ENCODE results near the gene ESRRB. TPM values are rescaled to one million over a fixed set of nuclear protein-coding genes. Genes with fewer than 3 reads are reported as not detected.

The ESRRB gene
- total RNA-seq, 1 donor from 2014 or later: 0.15 TPM

DNA sequence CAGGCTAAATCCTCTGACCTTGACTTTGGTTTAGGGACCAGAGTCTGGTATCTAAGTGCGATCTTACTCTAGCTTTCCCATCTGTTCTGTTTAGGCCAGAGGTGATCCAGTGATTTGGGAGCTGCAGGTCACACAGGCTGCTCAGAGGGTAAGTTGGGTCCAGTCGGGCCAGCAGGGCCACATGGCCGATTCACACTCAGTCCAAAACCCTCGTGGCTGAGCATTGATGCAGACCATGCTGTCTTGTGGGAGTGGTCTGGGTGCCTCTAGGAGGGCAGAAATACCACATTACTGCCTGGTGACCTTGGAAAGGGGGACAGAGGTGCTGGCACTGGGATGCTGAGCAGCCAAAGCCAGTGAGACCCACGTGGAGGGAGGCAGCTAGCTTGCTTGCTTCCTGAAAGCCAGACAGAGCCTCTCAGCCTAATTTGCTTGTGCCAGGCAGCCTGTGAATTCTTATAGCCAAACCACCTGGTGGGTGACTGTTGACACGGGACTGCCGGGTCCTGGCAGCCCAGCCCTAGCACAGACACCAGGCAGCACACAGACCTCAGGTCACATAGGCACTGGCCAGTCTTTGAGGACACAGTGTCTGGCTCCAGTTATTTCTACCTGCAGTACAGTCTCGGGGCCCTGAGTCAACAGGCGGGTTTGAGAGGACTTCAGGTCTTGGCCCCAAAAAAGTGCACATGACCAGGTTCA is 31.7 kb downstream of the ESRRB start:
- Mint-ChIP-seq H3K27ac (ENCODE audit: unreplicated experiment) (no peak overlapping the region), H3K9me3 (ENCODE audit: low read depth) (no peaks in the 10 kb centered on the region), H3K4me3 (ENCODE audit: unreplicated experiment) (no peak overlapping the region), H3K36me3 (ENCODE audit: low read depth) (no peaks in the 10 kb centered on the region), H3K27me3 (ENCODE audit: low read depth) (peaks cover 32% of the 10 kb centered on the region), H3K4me1 (ENCODE audit: low read depth) (no peaks in the 10 kb centered on the region)
- TF ChIP-seq, protein P1, sequence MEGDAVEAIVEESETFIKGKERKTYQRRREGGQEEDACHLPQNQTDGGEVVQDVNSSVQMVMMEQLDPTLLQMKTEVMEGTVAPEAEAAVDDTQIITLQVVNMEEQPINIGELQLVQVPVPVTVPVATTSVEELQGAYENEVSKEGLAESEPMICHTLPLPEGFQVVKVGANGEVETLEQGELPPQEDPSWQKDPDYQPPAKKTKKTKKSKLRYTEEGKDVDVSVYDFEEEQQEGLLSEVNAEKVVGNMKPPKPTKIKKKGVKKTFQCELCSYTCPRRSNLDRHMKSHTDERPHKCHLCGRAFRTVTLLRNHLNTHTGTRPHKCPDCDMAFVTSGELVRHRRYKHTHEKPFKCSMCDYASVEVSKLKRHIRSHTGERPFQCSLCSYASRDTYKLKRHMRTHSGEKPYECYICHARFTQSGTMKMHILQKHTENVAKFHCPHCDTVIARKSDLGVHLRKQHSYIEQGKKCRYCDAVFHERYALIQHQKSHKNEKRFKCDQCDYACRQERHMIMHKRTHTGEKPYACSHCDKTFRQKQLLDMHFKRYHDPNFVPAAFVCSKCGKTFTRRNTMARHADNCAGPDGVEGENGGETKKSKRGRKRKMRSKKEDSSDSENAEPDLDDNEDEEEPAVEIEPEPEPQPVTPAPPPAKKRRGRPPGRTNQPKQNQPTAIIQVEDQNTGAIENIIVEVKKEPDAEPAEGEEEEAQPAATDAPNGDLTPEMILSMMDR (IDR thresholded peaks at IDR 0.05): no peak
- DNase-seq (ENCODE audit: low spot score): no peak

DNA sequence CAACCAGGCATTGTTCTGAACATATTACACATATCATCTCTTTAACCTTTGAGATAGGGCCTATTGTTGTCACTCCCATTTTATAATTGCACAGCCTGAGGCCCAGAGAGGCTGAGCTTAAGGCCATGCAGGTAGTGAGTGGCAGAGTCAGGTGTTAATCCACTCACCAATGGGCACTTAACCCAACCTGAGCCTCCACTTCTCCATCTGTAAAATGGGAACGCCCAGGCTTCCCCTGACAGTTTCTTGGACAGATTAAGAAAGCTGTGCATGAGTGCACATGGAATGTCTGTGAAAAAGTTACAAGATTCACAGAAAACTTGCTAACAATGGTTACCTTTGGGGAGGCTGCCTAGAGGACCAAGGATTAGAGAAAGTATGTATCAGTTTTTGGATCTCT is 32.9 kb downstream of the ESRRB start:
- H3K36me3 Mint-ChIP-seq (ENCODE audit: low read depth): no peaks in the 10 kb centered on the region
- H3K9me3 Mint-ChIP-seq (ENCODE audit: low read depth): no peaks in the 10 kb centered on the region
- DNase-seq (ENCODE audit: low spot score): no peak
- no peaks in the 10 kb centered on the region for H3K4me1 Mint-ChIP-seq (ENCODE audit: low read depth)
- H3K4me3 Mint-ChIP-seq (ENCODE audit: unreplicated experiment): no peak overlapping the region
- TF ChIP-seq, protein P1 (IDR thresholded peaks at IDR 0.05): no peak
- peaks cover 35% of the 10 kb centered on the region for H3K27me3 Mint-ChIP-seq (ENCODE audit: low read depth)
- no peak overlapping the region for H3K27ac Mint-ChIP-seq (ENCODE audit: unreplicated experiment)

DNA sequence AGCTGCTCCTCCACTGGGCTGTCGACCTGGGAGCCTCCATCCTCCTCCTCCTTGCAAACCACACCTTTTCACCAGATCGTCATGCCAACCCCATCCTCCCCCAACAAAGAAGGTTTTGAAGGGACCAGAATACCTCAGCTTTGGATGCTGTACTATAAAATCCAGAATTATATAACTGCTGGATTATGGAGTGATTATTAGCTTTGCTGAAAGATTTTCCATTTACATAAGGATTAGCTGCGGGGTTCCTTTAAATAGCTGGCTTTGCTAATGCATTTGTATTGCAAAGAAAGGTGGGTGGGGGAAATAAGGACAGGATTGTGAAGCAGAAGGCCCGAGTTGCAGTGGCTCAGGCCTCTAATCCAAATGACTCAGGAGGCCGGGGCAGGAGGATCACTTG is 36.6 kb downstream of the ESRRB start:
- H3K27ac Mint-ChIP-seq (ENCODE audit: unreplicated experiment): no peak overlapping the region
- no peaks in the 10 kb centered on the region for H3K36me3 Mint-ChIP-seq (ENCODE audit: low read depth)
- TF ChIP-seq, protein P1 (IDR thresholded peaks at IDR 0.05): no peak
- no peak for DNase-seq (ENCODE audit: low spot score)
- no peaks in the 10 kb centered on the region for H3K9me3 Mint-ChIP-seq (ENCODE audit: low read depth)
- no peak overlapping the region for H3K4me3 Mint-ChIP-seq (ENCODE audit: unreplicated experiment)
- peaks cover 4% of the 10 kb centered on the region for H3K4me1 Mint-ChIP-seq (ENCODE audit: low read depth)
- peaks cover 35% of the 10 kb centered on the region for H3K27me3 Mint-ChIP-seq (ENCODE audit: low read depth)

DNA sequence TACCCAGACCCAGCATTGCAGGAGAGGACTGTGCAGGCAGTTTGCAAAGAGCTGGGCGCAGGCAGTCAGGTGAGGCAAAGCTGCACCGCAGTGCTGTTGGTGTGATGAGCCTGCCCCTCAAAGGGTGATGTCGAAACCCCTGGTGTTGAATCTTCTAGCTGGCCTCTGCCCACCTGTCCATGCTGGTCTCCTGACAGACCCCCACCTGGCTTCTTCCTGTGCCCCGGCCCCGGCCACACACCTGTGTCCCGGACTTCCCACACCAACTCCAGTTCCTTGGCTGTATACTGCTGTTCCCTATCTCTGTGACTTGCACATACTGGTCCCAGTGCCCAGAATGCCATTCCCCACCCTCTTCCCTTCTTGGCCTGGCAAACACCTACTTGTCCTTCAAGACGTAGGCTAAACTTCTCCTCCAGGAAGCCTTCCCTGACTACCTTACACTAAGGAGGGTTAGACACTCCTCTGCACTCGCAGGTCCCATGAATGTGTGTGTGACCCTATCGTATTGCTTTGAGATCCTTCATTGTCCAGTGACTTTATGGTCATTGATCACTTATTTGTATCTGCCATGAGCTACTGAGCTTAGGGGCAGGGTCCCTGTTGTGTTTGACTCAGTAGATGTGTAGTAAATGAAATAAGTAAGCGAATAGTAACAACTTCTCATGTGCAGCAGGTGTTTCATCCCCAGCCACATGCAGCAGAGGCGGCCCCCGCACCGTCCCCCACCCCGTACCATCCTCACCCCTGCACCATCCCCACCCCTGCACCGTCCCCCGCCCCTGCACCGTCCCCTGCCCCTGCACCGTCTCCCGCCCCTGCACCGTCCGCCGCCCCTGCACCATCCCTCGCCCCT is 37.4 kb downstream of the ESRRB start:
- Mint-ChIP-seq H3K9me3 (ENCODE audit: low read depth) (no peaks in the 10 kb centered on the region), H3K4me3 (ENCODE audit: unreplicated experiment) (no peak overlapping the region), H3K27me3 (ENCODE audit: low read depth) (peaks cover 37% of the 10 kb centered on the region), H3K4me1 (ENCODE audit: low read depth) (peaks cover 4% of the 10 kb centered on the region), H3K36me3 (ENCODE audit: low read depth) (no peaks in the 10 kb centered on the region), H3K27ac (ENCODE audit: unreplicated experiment) (no peak overlapping the region)
- TF ChIP-seq, protein P1 (IDR thresholded peaks at IDR 0.05): no peak
- DNase-seq (ENCODE audit: low spot score): no peak

DNA sequence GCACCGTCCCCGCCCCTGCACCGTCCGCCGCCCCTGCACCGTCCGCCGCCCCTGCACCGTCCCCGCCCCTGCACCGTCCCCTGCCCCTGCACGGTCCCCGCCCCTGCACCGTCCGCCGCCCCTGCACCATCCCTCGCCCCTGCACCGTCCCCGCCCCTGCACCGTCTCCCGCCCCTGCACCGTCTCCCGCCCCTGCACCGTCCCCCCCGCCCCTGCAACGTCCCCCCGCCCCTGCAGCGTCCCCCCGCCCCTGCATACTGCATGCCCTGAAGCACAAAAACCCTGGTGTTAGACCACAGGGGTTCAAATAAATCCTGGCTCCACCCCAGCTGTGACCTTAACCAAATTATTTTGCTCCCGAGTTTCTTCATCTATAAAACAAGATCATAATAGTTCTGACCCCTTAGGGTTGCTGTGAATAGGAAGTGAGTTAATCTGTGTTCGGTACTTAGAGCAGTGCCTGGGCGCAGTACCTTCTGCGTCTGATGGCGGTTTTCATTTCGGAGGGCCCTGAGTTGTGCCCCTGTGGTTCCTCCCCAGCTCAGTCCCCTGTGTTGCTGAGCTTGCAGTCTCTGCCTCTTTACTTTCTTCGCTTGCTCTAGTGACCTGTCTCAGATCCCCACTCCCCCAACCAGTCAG is 38.1 kb downstream of the ESRRB start:
- TF ChIP-seq, protein P1 (IDR thresholded peaks at IDR 0.05): no peak
- Mint-ChIP-seq H3K4me1 (ENCODE audit: low read depth) (peaks cover 4% of the 10 kb centered on the region), H3K36me3 (ENCODE audit: low read depth) (no peaks in the 10 kb centered on the region), H3K27ac (ENCODE audit: unreplicated experiment) (no peak overlapping the region), H3K27me3 (ENCODE audit: low read depth) (peaks cover 35% of the 10 kb centered on the region), H3K4me3 (ENCODE audit: unreplicated experiment) (peak overlapping the region; percentile 30), H3K9me3 (ENCODE audit: low read depth) (no peaks in the 10 kb centered on the region)
- DNase-seq (ENCODE audit: low spot score): no peak

All from chondrocyte (in vitro differentiated cells).